Endothelial cell (in vitro differentiated cells): ENCODE measurements around the gene RFESD. TPM values are rescaled to one million over a fixed set of nuclear protein-coding genes. Genes with fewer than 3 reads are reported as not detected.

Experiments
- DNase-seq: peaks from one replicate; pipeline ENCODE4 v3.0.0; 2021; ENCODE audit warnings: low spot score
- H3K27ac Mint-ChIP-seq: one replicate; pipeline ENCODE4 v1.8.0; 2021; ENCODE audit warnings: mixed read lengths, inconsistent platforms; ENCODE audit not compliant: unreplicated experiment
- H3K27me3 Mint-ChIP-seq: one replicate; pipeline ENCODE4 v1.8.0; 2021; ENCODE audit warnings: mild to moderate bottlenecking, moderate library complexity, mixed read lengths, inconsistent platforms; ENCODE audit not compliant: unreplicated experiment
- H3K36me3 Mint-ChIP-seq: one replicate; pipeline ENCODE4 v1.8.0; 2021; ENCODE audit warnings: mild to moderate bottlenecking, low read depth, mixed read lengths, inconsistent platforms; ENCODE audit not compliant: unreplicated experiment
- H3K4me1 Mint-ChIP-seq: one replicate; pipeline ENCODE4 v1.8.0; 2021; ENCODE audit warnings: mild to moderate bottlenecking, mixed read lengths, inconsistent platforms; ENCODE audit not compliant: unreplicated experiment
- H3K4me3 Mint-ChIP-seq: one replicate; pipeline ENCODE4 v1.8.0; 2021; ENCODE audit warnings: mild to moderate bottlenecking, mixed read lengths, inconsistent platforms; ENCODE audit not compliant: unreplicated experiment
- H3K9me3 Mint-ChIP-seq: one replicate; pipeline ENCODE4 v1.8.0; 2021; ENCODE audit warnings: mixed read lengths, inconsistent platforms; ENCODE audit not compliant: unreplicated experiment
- CTCF ChIP-seq: fragments of 200-600 bp; sonication (generic); IDR thresholded peaks from one replicate; pipeline ENCODE4 v1.5.0; 2021; ENCODE audit warnings: antibody characterized with exemption; ENCODE audit not compliant: unreplicated experiment
- total RNA-seq: library from RNA; stranded (reverse); fragmentation: NEBNext Ultra II Directional; extraction: Animal tissue kit (Norgen Biotek cat#: 25700); gene quantifications from one replicate; pipeline ENCODE4 v1.2.1, GENCODE V29; 2021; ENCODE audit not compliant: unreplicated experiment

RFESD gene
- total RNA-seq, 1 donor from 2014 or later, result 0.97 TPM

GRCh38 chr5:95647886-95648860 is 1.6 kb downstream of the RFESD start:
- Mint-ChIP-seq H3K36me3 (no peaks in the 10 kb centered on the region), H3K27me3 (no peaks in the 10 kb centered on the region), H3K27ac (no peak overlapping the region), H3K4me1 (peaks cover 7% of the 10 kb centered on the region), H3K9me3 (no peaks in the 10 kb centered on the region), H3K4me3 (no peak overlapping the region)
- no peak for TF ChIP-seq CTCF
- no peak for DNase-seq

- DNase-seq, result no peak
- no peaks in the 10 kb centered on the region for H3K27me3 Mint-ChIP-seq
- H3K36me3 Mint-ChIP-seq, result no peaks in the 10 kb centered on the region
- no peak overlapping the region for H3K4me3 Mint-ChIP-seq
- H3K27ac Mint-ChIP-seq, result no peak overlapping the region
- H3K9me3 Mint-ChIP-seq, result no peaks in the 10 kb centered on the region
- no peak for TF ChIP-seq CTCF
- peaks cover 4% of the 10 kb centered on the region for H3K4me1 Mint-ChIP-seq
These were observed 2.7 kb downstream of the RFESD start for GRCh38 chr5:95649274-95649673.

- no peaks in the 10 kb centered on the region for H3K27me3 Mint-ChIP-seq
- no peak overlapping the region for H3K27ac Mint-ChIP-seq
- no peak for DNase-seq
- H3K9me3 Mint-ChIP-seq, result no peaks in the 10 kb centered on the region
- no peak for TF ChIP-seq CTCF
- H3K4me1 Mint-ChIP-seq, result no peaks in the 10 kb centered on the region
- no peaks in the 10 kb centered on the region for H3K36me3 Mint-ChIP-seq
- H3K4me3 Mint-ChIP-seq, result no peak overlapping the region
These were observed 3.5 kb downstream of the RFESD start for GRCh38 chr5:95649842-95650620.

GRCh38 chr5:95652849-95653248 is 6.3 kb downstream of the RFESD start:
- Mint-ChIP-seq H3K27ac (no peak overlapping the region), H3K4me3 (no peak overlapping the region), H3K36me3 (no peaks in the 10 kb centered on the region), H3K9me3 (no peaks in the 10 kb centered on the region), H3K27me3 (no peaks in the 10 kb centered on the region), H3K4me1 (no peaks in the 10 kb centered on the region)
- TF ChIP-seq CTCF, result no peak
- DNase-seq, result no peak
